22Rv1 (cell line): ENCODE data around the gene IRS2.

Source experiments
- CTCF ChIP-seq: fragments of 450-650 bp; IDR thresholded peaks from 2 replicates; pipeline ENCODE4 v1.5.1; 2017; ENCODE audit warnings: mild to moderate bottlenecking
- ZFX ChIP-seq: fragments of 450-650 bp; IDR thresholded peaks from 2 replicates; pipeline ENCODE4 v1.6.1; 2017; ENCODE audit warnings: antibody characterized with exemption, borderline replicate concordance

- TF ChIP-seq CTCF = no peak
- no peak for TF ChIP-seq ZFX
Measured at GRCh38 chr13:109780845-109781383, 5.5 kb downstream of the IRS2 start.
